Occipital lobe (tissue), 2 donors: ENCODE data around the gene MMD. TPM values are rescaled to one million over a fixed set of nuclear protein-coding genes. Genes with fewer than 3 reads are reported as not detected.
"Not testable (repeated sequence)": the region's sequence is repeated elsewhere in the genome, so short reads cannot be mapped to it uniquely, and the experiment has no call there.

Experiments
- DNase-seq: peaks from one replicate; lab custom pipeline; 2025; lab: John Stamatoyannopoulos, UW
- total RNA-seq: library from RNA; depleted of rRNA; stranded (reverse); fragments of >200 nt; gene quantifications from one replicate; pipeline ENCODE4 v1.2.3, GENCODE V29; 2014

MMD gene
- total RNA-seq, 1 donor from 2014 or later = 204 TPM

GRCh38 chr17:55420776-55421178 is 858 bp downstream of the MMD start:
- DNase-seq = no peak

- no peak for DNase-seq
Observed at GRCh38 chr17:55420067-55420775, 1.4 kb downstream of the MMD start.

GRCh38 chr17:55418369-55419268 is 3.0 kb downstream of the MMD start:
- DNase-seq = no peak

- no peak for DNase-seq
Observed at GRCh38 chr17:55417411-55418268, 4.0 kb downstream of the MMD start.

GRCh38 chr17:55416470-55417052 is 5.1 kb downstream of the MMD start:
- DNase-seq = no peak

- no peak for DNase-seq
Observed at GRCh38 chr17:55416000-55416399, 5.6 kb downstream of the MMD start.

GRCh38 chr17:55414983-55415382 is 6.7 kb downstream of the MMD start:
- no peak for DNase-seq

- no peak for DNase-seq
Observed at GRCh38 chr17:55413825-55414489, 7.7 kb downstream of the MMD start.

- no peak for DNase-seq
Observed at GRCh38 chr17:55411463-55411855, 10.2 kb downstream of the MMD start.

GRCh38 chr17:55410722-55411462 is 10.7 kb downstream of the MMD start:
- no peak for DNase-seq

- no peak for DNase-seq
Observed at GRCh38 chr17:55409030-55409800, 12.4 kb downstream of the MMD start.

- no peak for DNase-seq
Observed at GRCh38 chr17:55407641-55408566, 13.7 kb downstream of the MMD start.

- no peak for DNase-seq
Observed at GRCh38 chr17:55405600-55405999, 16.0 kb downstream of the MMD start.

GRCh38 chr17:55404197-55404596 is 17.4 kb downstream of the MMD start:
- DNase-seq = not testable (repeated sequence)

GRCh38 chr17:55402374-55402773 is 19.3 kb downstream of the MMD start:
- DNase-seq = no peak

- DNase-seq = no peak
Observed at GRCh38 chr17:55398689-55399088, 22.9 kb downstream of the MMD start.

- no peak for DNase-seq
Observed at GRCh38 chr17:55395803-55396505, 25.7 kb downstream of the MMD start.
